GM04503 (cell line): ENCODE measurements around the gene SLC9C2.
"Not testable (repeated sequence)": the region's sequence is repeated elsewhere in the genome, so short reads cannot be mapped to it uniquely, and the experiment has no call there.

Experiments used
- DNase-seq: peaks from one replicate; pipeline ENCODE4 v3.0.0-alpha.2; 2012; ENCODE audit warnings: low read depth

SLC9C2 gene

GRCh38 chr1:173603056-173603591 lies at the start of gene SLC9C2:
SLC9C2 (minus strand) TSS chr1:173603072; CDS start chr1:173601776, 1,296 bp downstream.
- DNase-seq = no peak

- no peak for DNase-seq
These were observed 46.2 kb upstream of the SLC9C2 start for GRCh38 chr1:173648880-173649605.

- no peak for DNase-seq
These were observed 43.8 kb upstream of the SLC9C2 start for GRCh38 chr1:173646656-173647055.

- not testable (repeated sequence) for DNase-seq
These were observed 39.7 kb upstream of the SLC9C2 start for GRCh38 chr1:173642450-173643139.

- DNase-seq = no peak
These were observed 36.2 kb upstream of the SLC9C2 start for GRCh38 chr1:173639102-173639501.

GRCh38 chr1:173638043-173639021 lies 35.5 kb upstream of the SLC9C2 start:
- no peak for DNase-seq

- not testable (repeated sequence) for DNase-seq
These were observed 34.6 kb upstream of the SLC9C2 start for GRCh38 chr1:173637236-173638042.

GRCh38 chr1:173635116-173635515 lies 32.2 kb upstream of the SLC9C2 start, which contains the start of gene TEX50:
TEX50 (plus strand) TSS chr1:173635338; CDS start chr1:173635522, 184 bp downstream.
- DNase-seq = no peak

GRCh38 chr1:173628888-173629287 lies 26.0 kb upstream of the SLC9C2 start:
- no peak for DNase-seq

GRCh38 chr1:173627269-173627668 lies 24.4 kb upstream of the SLC9C2 start:
- DNase-seq = no peak

GRCh38 chr1:173616859-173617258 lies 14.0 kb upstream of the SLC9C2 start:
- no peak for DNase-seq

GRCh38 chr1:173613086-173613485 lies 10.2 kb upstream of the SLC9C2 start:
- DNase-seq = not testable (repeated sequence)

- no peak for DNase-seq
These were observed 5.8 kb upstream of the SLC9C2 start for GRCh38 chr1:173608503-173609216.

- DNase-seq = no peak
These were observed 1.3 kb downstream of the SLC9C2 start for GRCh38 chr1:173601588-173601987.

- DNase-seq = no peak
These were observed 6.6 kb downstream of the SLC9C2 start for GRCh38 chr1:173596097-173596825.

GRCh38 chr1:173591138-173591537 lies 11.7 kb downstream of the SLC9C2 start:
- not testable (repeated sequence) for DNase-seq

GRCh38 chr1:173590557-173590956 lies 12.3 kb downstream of the SLC9C2 start:
- no peak for DNase-seq

GRCh38 chr1:173581383-173582079 lies 21.3 kb downstream of the SLC9C2 start:
- no peak for DNase-seq

GRCh38 chr1:173580658-173581057 lies 22.2 kb downstream of the SLC9C2 start:
- DNase-seq = no peak
